Muscle of leg (tissue), 11 donors: ENCODE measurements around the gene ARCN1. TPM values are rescaled to one million over a fixed set of nuclear protein-coding genes. Genes with fewer than 3 reads are reported as not detected.

Experiments used
- DNase-seq: peaks from one replicate; pipeline ENCODE4 v3.0.0; 2013
- H3K27ac ChIP-seq: one replicate; pipeline ENCODE4 v1.5.1; 2013; ENCODE audit warnings: mild to moderate bottlenecking, low read length, control low read depth
- H3K27me3 ChIP-seq: one replicate; pipeline ENCODE4 v1.6.1; 2013; ENCODE audit warnings: low read length; ENCODE audit not compliant: control insufficient read depth, insufficient read depth
- H3K36me3 ChIP-seq: one replicate; pipeline ENCODE4 v1.6.1; 2013; ENCODE audit warnings: low read length; ENCODE audit not compliant: control insufficient read depth, insufficient read depth
- H3K4me1 ChIP-seq: one replicate; pipeline ENCODE4 v1.6.1; 2013; ENCODE audit warnings: low read length; ENCODE audit not compliant: control insufficient read depth, insufficient read depth
- H3K4me3 ChIP-seq: one replicate; pipeline ENCODE4 v1.5.1; 2013; ENCODE audit warnings: low read length, control low read depth
- H3K9me3 ChIP-seq: replicated peaks from 2 replicates; pipeline ENCODE4 v1.6.1; 2013; ENCODE audit warnings: low read depth, low read length; ENCODE audit not compliant: control insufficient read depth
- WGBS: methylation state at CpG from one replicate; pipeline ENCODE4 v1.1.5; 2013; ENCODE audit warnings: missing lambda C conversion rate; ENCODE audit not compliant: insufficient coverage; 5-methylcytosine and 5-hydroxymethylcytosine counted together
- polyA plus RNA-seq, 8 donors: library from polyadenylated mRNA; unstranded; fragments of 120-200 nt; gene quantifications; one replicate each; pipeline versions ENCODE4 v1.2.1 to v1.2.3, GENCODE V29; 2013; ENCODE audit warnings: inconsistent platforms in 1 of 8, low replicate concordance in 1 of 8; ENCODE audit not compliant: insufficient read length in 8 of 8, insufficient read depth in 1 of 8
- total RNA-seq: library from RNA; stranded (reverse); fragments of 120-200 nt; gene quantifications from one replicate; pipeline ENCODE4 v1.2.4, GENCODE V29; 2013

ARCN1 gene
- total and polyA plus RNA-seq, 9 donors, result 86.4 to 182 (median 133) TPM

GRCh38 chr11:118620529-118621070 is 48.4 kb downstream of the ARCN1 start:
- H3K9me3 ChIP-seq, result no peaks in the 10 kb centered on the region
- peak overlapping the region; percentile 55 for H3K4me3 ChIP-seq
- DNase-seq, result peak; percentile 15
- peaks cover 45% of the 10 kb centered on the region for H3K36me3 ChIP-seq
- H3K27me3 ChIP-seq, result no peaks in the 10 kb centered on the region
- H3K27ac ChIP-seq, result peak overlapping the region; percentile 87
- peaks cover 71% of the 10 kb centered on the region for H3K4me1 ChIP-seq
- 39% methylated on average over 3 of the region's 7 CpGs for WGBS

GRCh38 chr11:118621071-118621783 is 49.0 kb downstream of the ARCN1 start:
- Histone ChIP-seq H3K4me3 (peak overlapping the region; percentile 55), H3K9me3 (no peaks in the 10 kb centered on the region), H3K36me3 (peaks cover 46% of the 10 kb centered on the region), H3K27ac (peak overlapping the region; percentile 87), H3K4me1 (peaks cover 74% of the 10 kb centered on the region), H3K27me3 (no peaks in the 10 kb centered on the region)
- peak; percentile 94 for DNase-seq
- under 1% methylated on average over 33 of the region's 38 CpGs for WGBS

DNA sequence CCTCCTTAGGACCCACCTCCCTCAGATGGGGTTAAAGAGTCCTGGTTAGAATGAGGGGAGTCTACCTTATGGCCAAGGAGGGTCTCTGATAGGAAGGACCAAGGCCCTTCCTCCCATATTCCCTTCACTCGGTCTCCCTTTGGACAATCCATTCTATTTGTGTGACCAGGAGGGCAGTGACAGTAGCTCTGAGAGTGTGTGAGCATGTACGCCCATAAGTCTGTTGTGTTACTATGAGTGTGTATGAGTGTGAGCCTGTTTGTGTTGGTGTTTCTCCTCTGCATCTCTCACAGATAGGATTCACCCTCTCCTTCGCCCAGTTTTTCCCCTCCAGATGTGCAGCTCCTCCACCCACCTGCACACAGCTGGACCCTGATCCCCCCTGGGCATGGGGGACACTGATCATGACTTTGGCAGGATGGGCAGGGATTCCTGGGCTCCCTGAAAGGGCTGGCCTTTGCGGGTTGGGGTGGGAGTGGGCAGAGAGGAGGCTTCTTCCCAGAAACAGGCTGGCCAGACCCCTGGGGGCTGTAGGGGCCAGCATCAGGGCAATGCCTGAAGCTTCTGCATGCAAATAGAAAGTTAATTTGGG is 49.7 kb downstream of the ARCN1 start:
- DNase-seq, result peak; percentile 24
- Histone ChIP-seq H3K27ac (peak overlapping the region; percentile 87), H3K4me3 (peak overlapping the region; percentile 55), H3K27me3 (no peaks in the 10 kb centered on the region), H3K9me3 (no peaks in the 10 kb centered on the region), H3K36me3 (peaks cover 45% of the 10 kb centered on the region), H3K4me1 (peaks cover 74% of the 10 kb centered on the region)
- 9% methylated on average over 1 of the region's 4 CpGs for WGBS

DNA sequence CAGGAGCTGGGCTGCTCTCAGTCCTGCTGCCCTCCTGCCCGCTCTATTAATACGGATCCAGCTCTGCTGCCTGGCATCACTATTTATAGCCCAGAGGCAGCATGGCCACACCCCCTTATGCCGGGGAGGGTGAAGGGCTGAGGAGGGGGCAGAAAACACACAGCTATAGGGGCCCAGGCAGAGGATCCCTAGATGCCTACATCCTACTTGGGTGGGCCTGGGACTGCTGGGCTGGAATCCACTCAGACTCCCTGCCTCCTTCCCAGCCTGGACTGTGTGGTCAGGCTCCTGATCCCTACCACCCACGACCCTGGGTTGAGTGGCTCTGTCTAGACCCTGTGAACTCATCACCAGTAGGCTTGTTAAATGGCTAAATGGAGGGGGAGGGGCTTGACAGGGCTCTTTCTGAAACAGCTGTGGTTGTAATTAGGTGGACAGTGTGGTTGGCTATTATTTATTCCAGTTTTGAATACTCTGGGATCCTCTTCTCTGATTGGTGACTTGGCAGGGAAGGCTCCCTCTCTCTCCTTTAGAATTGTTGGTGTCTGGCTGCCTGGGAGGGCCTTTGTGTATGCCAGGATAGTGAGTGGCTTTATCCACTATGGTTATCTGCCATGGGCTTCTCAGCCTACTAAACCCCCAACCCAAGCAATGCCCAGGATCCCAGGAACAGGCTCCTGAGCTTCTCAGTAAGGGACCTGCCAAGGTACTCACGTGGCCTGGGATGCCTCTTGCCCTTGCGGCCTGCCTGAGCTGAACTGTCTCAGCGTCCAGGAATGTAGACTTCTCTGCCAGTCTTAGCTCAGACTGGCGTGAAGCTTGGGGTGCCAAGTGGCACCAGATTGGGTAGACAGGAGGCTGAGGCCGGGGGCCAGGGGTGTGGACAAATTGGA is 50.4 kb downstream of the ARCN1 start:
- H3K27ac ChIP-seq, result peak overlapping the region; percentile 87
- peak; percentile 78 for DNase-seq
- H3K9me3 ChIP-seq, result no peaks in the 10 kb centered on the region
- 48% methylated on average over 5 of the region's 9 CpGs for WGBS
- peaks cover 46% of the 10 kb centered on the region for H3K36me3 ChIP-seq
- H3K4me3 ChIP-seq, result peak overlapping the region; percentile 55
- H3K27me3 ChIP-seq, result no peaks in the 10 kb centered on the region
- H3K4me1 ChIP-seq, result peaks cover 69% of the 10 kb centered on the region

GRCh38 chr11:118623269-118623655 is 51.1 kb downstream of the ARCN1 start:
- H3K27ac ChIP-seq, result peak overlapping the region; percentile 87
- peaks cover 68% of the 10 kb centered on the region for H3K4me1 ChIP-seq
- peak; percentile 42 for DNase-seq
- H3K27me3 ChIP-seq, result no peaks in the 10 kb centered on the region
- H3K4me3 ChIP-seq, result no peak overlapping the region
- peaks cover 46% of the 10 kb centered on the region for H3K36me3 ChIP-seq
- H3K9me3 ChIP-seq, result no peaks in the 10 kb centered on the region
- WGBS, result 83% methylated on average over 1 of the region's 4 CpGs

DNA sequence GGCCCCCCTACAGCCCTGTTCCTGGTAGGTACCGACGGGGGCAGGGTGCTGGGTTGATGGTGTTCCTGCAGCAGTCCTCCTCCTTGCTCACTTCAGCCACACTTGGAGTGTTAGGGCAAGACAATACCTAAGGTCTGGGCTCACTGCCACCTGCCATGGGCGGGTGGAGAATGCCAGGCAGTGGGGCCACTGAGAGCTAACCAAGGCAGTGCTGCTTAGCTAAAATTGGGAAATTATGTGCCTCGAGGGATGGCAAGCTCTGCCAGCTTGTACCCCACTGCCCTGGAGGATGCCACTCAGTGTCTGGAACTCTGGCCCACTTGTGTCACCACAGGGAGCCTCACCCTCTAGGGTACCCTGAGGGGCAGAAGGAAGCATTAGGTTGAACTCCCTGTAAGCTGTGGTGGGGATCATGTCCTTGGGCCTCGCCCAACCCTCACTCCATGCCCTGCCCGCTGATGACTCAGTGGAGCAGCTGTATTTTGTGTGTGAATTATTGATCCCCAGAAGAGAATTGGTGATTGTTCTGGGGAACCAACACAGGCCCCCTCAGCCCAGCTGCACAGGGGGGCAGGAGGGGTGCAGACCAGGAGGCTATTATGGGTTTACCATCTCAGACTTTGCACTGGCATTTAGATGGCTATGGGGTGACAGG is 53.0 kb downstream of the ARCN1 start:
- WGBS, result 58% methylated on average over 2 of the region's 6 CpGs
- DNase-seq, result no peak
- Histone ChIP-seq H3K9me3 (no peaks in the 10 kb centered on the region), H3K4me3 (no peak overlapping the region), H3K27me3 (no peaks in the 10 kb centered on the region), H3K4me1 (peaks cover 72% of the 10 kb centered on the region), H3K27ac (no peak overlapping the region), H3K36me3 (peaks cover 55% of the 10 kb centered on the region)

- no peaks in the 10 kb centered on the region for H3K9me3 ChIP-seq
- no peak overlapping the region for H3K27ac ChIP-seq
- H3K4me1 ChIP-seq, result peaks cover 72% of the 10 kb centered on the region
- H3K4me3 ChIP-seq, result no peak overlapping the region
- DNase-seq, result no peak
- H3K36me3 ChIP-seq, result peaks cover 63% of the 10 kb centered on the region
- no peaks in the 10 kb centered on the region for H3K27me3 ChIP-seq
- WGBS, result 22% methylated on average over 1 of the region's 2 CpGs
Observed at GRCh38 chr11:118625976-118626375, 53.8 kb downstream of the ARCN1 start.

- Histone ChIP-seq H3K27me3 (no peaks in the 10 kb centered on the region), H3K4me3 (no peak overlapping the region), H3K4me1 (peaks cover 72% of the 10 kb centered on the region), H3K27ac (no peak overlapping the region), H3K9me3 (no peaks in the 10 kb centered on the region), H3K36me3 (peaks cover 79% of the 10 kb centered on the region)
- DNase-seq, result no peak
- WGBS, result 80% methylated on average over 5 of the region's 10 CpGs
Observed at GRCh38 chr11:118627566-118627965, 55.4 kb downstream of the ARCN1 start.

GRCh38 chr11:118628031-118628430 is 55.8 kb downstream of the ARCN1 start:
- Histone ChIP-seq H3K4me3 (no peak overlapping the region), H3K4me1 (peaks cover 69% of the 10 kb centered on the region), H3K27me3 (no peaks in the 10 kb centered on the region), H3K27ac (no peak overlapping the region), H3K36me3 (peaks cover 84% of the 10 kb centered on the region), H3K9me3 (no peaks in the 10 kb centered on the region)
- WGBS, result 88% methylated on average over 19 of the region's 20 CpGs
- no peak for DNase-seq
